HG03108 (cell line): ENCODE measurements around the gene ARL15.
"Not testable (repeated sequence)": the region's sequence is repeated elsewhere in the genome, so short reads cannot be mapped to it uniquely, and the experiment has no call there.

Source experiments
- ATAC-seq: cut with Tn5 transposase; IDR thresholded peaks from one replicate; pipeline ENCODE4 v1.9.1; 2021; ENCODE audit warnings: moderate library complexity; ENCODE audit not compliant: unreplicated experiment

Gene ARL15

DNA sequence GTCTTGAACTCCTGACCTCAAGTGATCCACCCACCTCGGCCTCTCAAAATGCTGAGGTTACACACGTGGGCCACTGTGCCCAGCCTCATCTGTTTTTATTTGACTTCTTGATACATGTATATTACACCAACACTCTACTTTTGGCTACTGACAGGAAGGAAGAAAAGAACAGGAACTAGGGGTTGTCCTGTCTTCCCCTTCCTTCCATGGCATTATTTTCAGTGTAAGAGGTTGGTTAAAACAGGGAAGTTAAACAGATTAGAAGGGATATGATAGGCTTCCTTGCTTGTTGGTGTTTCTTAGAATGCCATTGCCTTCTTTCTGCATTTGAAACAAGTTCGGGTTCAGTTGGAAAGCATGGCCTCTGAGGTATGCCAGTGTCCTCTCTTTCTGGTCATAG, 437.1 kb downstream of the ARL15 start:
- no peak for ATAC-seq

DNA sequence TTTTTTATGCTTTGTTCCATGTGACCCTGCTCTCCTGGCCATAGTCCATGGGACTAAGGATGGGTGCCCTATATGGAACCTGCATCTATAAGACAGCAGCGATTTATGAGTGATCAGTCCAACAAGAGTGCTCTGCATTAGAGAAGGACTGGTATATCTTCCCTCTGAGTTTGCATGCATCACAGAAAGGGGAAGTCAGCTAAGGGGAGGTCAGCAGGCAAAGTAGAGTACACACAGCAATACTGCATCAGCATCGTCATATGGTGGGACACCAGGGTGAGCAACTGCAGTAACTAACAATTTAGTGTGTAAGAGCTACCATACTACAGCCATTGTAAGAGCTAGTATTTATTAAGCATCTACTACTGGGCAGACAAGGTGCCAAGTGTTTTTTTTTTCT, 438.6 kb downstream of the ARL15 start:
- ATAC-seq = no peak

DNA sequence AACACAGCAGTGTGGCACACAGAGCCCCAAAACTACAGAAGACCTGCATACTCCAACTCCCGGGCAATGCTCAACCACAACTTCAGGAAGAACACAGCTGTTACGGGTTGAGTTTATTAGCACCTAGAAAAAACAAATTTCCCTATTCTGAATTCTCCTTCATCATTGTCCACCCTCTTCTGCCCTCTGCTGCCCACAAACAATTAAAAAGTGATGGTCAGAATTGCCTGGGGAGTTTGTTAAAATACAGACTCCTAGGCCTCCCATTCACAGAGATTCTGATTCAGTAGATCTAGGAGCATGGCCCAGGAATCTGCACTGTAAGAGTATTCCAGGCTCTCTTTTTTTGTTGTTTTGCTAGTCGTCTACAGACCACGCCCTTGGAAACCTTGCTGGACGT, 439.3 kb downstream of the ARL15 start:
- no peak for ATAC-seq

DNA sequence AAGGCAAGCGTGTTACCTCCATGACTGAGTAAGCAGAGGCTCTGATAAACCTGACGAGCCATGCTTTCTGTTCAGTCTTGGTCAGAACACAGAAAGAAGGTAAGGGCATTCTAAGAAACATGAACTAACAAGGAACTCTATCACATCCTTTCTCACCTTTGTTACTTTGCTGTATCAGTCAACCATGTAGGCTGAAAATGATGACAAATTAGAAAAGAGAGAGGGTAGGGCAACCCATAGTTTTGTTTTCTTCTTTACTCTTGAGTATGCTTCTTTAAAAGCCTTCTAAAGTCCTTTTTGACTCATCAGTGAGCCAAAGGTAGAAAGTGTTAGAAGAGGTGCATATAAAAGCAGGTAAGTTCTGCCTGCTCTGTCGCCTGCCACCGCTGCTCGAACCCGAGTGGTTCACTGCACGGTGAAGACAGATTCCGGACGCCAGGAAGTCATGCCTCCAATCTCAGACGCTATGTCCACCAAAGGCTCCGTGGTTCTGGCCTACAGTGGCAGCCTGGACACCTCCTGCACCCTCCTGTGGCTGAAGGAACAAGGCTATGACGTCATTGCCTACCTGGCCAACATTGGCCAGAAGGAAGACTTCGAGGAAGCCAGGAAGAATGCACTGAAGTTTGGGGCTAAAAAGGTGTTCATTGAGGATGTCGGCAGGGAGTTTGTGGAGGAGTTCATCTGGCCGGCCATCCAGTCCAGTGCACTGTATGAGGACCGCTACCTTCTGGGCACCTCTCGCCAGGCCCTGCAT, 451.5 kb downstream of the ARL15 start:
- ATAC-seq = no peak

DNA sequence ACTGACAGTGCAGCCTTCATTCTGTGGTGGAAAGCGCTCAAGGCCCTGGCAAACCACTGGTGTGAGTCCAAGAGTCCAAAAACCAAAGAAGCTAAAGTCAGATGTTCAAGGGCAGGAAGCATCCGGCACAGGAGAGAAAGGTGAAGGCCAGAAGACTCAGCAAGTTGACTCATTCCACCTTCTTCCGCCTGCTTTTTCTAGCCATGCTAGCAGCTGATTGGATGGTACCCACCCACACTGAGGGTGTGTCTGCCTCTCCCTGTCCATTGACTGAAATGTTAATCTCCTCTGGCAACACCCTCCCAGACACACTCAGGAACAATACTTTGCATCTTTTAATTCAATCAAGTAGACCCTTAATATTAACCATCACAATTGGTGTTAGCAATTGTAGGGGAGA, 453.9 kb downstream of the ARL15 start:
- ATAC-seq = no peak

DNA sequence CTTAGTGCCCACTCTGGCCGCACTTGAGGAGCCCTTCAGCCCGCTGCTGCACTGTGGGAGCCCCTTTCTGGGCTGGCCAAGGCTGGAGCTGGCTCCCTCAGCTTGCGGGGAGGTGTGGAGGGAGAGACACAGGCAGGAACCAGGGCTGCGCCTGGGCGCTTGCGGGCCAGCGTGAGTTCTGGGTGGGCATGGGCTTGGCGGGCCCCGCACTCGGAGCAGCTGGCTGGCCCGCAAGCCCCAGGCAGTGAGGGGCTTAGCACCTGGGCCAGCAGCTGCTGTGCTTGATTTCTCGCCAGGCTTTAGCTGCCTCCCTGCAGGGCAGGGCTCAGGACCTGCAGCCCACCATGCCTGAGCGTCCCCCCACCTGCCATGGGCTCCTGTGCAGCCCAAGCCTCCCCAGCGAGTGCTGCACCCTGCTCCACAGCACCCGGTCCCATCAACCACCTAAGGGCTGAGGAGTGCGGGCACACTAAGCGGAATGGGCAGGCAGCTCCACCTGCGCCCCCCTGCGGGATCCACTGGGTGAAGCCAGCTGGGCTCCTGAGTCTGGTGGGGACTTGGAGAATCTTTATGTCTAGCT, 473.4 kb downstream of the ARL15 start:
- ATAC-seq = not testable (repeated sequence)

DNA sequence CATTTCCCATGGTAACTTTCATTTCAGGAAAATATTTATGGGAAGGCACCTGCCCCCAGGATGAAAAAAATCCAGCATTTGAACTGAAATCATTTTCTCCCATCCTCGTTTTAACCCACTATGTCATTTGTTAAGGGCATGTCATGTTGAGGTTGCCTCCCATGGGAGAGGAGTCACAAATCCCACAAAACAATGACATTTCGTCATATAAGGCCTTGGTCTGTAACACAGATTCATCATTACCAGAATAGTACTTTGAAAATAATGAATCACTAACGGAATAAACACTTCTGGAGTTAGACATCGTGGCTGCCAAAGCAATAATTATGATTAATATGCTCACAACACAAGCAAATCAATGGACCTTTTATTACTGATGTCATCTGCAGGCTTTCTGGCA, 475.9 kb downstream of the ARL15 start:
- ATAC-seq = no peak
